CD4-positive, alpha-beta T cell treated with Interleukin-10 for 1 hour (primary cell): ENCODE measurements around the gene ACTL6B.
A peak's percentile ranks its signal among the peaks of the same experiment; 100 is the strongest.
"Not testable (repeated sequence)": the region's sequence is repeated elsewhere in the genome, so short reads cannot be mapped to it uniquely, and the experiment has no call there.

Experiments
- DNase-seq: peaks from one replicate; pipeline ENCODE4 v3.0.0-alpha.2; 2020

Gene ACTL6B

DNA sequence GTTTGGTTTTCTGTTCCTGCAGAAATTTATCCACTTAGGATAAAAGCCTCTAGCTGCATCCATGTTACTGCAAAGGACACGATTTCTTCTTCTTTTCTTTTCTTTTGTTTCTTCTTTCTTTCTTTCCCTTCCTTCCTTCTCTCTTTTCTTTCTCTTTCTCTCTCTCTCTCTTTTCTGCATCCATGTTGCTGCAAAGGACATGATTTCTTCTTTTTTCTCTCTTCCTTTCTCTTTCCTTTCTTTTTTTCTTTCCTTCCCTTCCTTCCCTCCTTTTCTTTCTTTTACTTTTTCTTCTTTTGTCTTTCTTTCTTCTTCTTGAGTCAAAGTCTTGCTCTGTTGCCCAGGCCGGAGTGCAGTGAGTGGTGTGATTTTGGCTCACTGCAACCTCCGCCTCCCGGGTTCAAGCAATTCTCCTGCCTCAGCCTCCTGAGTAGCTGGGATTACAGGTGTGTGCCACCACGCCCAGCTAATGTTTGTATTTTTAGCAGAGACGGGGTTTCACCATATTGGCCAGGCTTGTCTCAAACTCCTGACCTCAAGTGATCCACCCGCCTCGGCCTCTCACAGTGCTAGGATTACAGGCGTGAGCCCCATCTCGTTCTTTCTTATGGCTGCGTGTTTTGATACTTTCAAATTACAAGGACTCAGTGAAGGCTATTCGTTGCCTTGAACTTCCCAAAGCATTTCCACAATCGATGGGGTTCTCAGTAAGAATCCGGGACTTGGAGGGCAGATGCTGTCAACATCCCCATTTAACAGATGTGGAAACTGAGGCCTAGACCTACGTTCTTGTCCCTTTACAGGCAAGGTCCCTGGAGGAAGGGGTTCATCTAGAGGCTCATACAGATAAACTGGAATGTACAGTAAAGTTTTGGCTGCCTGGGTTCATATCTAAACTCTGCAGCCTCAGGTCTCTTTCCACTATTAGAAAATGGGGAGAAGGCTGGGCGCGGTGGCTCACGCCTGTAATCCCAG, 15.4 kb upstream of the ACTL6B start:
- DNase-seq, result no peak

DNA sequence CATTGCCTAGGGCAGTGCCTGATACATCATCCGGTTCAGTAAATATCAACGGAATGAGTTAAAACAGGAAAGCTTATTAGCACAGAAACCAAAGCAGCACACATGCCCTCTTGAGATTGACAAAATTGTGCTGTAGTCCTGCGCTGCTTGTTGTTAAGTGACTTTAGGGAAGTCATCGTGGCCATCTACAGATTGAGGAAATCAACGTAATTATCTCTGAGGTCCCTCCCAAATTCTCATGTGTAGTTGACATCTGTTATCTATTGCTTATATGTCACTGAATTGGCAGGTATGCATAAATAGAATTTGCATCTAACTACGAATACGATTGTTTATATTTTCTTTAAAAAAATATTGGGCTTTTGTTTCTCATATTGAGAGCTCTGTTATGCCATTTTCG, 13.8 kb upstream of the ACTL6B start:
- DNase-seq, result no peak

DNA sequence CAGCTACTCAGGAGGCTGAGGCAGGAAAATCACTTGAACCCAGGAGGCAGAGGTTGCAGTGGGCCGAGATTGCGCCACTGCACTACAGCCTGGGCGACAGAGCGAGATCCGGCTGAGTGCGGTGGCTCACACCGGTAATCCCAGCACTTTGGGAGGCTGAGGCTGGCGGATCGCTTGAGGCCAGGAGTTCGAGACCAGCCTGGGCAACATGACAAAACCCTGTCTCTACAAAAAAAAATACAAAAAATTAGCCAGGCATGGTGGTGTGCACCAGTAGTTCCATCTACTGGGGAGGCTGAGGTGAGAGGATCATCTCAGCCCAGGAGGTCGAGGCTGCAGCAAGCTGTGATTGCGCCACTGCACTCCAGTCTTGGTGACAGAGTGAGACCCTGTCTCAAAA, 12.9 kb upstream of the ACTL6B start:
- DNase-seq, result not testable (repeated sequence)

GRCh38 chr7:100668069-100668449, 11.8 kb upstream of the ACTL6B start:
- no peak for DNase-seq

- DNase-seq, result no peak
Observed at GRCh38 chr7:100667331-100668068, 11.3 kb upstream of the ACTL6B start.

DNA sequence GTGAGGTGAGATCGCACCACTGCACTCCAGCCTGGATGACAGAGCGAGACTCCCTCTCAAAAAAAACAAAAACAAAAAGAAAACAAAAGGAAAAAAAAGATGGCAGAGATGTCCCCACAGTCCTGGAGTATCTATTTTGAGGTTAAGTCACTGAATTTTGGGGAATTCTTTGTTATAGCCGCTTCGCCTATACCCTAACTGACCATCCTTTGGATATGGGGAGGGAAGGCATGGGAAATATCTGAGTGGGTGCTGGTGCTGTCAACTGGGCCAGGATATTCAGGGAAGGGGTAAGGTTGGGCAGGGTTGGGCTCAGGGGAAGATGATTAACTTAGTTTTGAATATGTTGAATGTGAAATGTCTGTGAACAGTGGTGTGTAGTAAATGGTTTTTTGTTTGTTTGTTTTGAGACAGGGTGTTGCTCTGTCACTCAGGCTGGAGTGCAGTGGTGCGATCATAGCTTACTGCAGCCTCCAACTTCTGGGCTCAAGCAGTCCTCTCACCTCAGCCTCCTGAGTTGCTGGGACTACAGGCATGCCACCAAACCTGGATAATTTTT, 9.0 kb upstream of the ACTL6B start:
- no peak for DNase-seq

DNA sequence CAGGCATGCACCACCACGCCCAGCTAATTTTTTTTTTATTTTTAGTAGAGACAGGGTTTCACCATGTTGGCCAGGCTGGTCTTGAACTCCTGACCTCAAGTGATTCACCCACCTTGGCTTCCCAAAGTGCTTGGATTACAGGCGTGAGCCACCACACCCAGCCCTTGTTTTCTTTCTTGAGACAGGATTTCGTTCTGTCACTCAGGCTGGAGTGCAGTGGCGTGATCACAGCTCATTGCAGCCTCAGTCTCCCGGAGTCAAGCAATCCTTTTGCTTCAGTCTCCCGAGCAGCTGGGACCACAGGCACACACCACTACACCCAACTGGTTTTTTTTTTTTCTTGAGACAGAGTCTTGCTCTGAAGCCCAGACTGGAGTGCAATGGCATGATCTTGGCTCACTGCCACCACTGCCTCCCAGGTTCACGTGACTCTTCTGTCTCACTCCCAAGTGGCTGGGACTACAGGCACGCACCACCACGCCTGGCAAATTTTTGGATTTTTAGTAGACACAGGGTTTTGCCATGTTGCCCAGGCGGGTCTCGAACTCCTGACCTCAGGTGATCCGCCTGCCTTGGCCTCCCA, 6.0 kb upstream of the ACTL6B start:
- DNase-seq, result not testable (repeated sequence)

DNA sequence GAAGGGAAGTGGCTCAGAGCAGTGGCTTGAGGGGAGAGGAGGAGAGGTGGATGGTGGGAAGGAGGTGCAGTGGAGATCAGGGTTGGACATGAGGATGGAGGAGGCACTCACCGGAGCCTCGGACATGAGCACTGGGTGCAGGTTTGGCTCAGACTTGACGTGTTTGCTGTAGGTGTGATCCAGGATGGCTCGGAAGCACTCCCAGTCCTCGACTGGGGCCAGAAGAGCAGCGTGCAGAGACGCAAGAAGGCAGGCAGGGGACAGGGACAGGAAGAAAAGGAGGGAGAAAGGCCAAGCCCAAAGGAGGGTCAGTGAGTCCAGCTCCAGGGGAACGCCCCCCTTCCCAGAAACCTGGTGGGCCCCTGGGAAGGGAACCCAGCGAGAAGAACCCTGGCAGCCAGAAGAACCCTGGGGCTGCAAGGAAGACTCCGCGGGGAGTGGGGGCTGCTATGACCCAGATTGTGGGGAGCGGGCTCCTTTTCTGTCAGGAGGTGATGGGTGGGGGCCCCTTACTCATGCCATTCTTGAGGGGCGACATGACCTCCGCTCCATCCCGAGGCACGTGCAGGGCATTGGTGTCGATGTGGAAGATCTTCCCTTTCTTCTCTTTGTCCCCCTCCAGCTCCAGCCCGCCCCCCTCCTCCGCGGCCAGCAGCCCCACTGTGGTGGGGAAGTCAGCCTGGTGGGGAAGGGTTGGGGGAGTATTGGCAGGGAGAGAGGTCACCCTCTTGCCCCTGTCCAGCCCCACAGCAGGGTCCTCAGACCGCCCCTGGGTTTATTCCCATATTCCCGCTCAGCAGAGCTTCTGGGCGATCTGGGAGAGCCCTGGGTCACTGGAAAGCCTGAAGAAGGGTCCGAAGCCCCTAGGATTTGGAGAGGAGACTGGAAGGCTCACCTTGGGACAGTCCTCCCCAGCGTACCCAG, 1.1 kb downstream of the ACTL6B start:
- no peak for DNase-seq

DNA sequence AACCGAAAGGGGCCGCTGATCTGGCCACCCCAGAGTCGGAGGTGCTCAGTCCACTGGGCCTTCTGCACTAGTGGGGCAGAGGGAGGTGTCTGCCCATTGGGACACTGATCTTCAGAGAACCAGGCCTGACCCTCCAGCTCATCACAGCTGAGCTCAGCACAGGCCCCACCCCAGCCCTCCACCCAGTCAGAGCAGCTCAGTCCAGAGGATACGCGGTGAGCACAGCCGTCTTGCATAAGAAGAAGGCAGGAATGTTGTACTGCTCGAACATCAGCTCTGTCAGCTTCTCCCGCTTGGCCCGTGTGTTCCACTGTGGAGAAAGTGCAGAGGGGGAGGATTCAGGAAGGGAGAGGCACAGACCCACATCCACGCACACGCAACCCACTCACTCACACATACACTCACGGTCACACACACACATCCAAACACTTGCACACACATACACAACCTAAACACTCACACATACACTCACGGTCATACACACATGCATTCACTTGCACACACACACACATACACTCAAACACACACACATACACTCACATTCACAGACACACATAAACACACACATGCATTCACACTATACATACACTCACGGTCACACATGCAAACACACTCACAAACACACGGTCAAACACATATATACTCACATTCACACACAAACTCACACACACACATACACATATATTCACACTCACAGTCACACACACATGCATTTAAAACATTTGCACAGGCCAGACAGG, 6.3 kb downstream of the ACTL6B start:
- no peak for DNase-seq

DNA sequence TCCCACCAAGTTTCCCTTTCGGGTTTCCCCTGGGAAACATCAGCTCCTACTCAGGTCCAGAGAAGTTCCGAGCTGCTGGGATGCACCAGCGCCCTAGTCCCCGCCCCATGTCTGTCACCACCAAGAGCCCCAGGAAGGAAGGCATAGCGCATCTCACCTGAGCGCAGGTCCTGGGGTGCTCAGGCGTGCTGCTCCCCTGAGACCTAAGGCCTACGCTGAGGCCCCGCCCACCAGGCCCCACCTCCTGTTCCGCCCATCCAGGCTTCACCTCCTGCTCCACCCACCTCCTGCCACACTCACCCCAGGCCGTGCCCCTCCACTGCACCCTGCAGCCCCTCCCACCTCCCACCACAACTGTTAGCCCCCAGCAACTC, 13.7 kb downstream of the ACTL6B start:
- DNase-seq, result peak; percentile 37

DNA sequence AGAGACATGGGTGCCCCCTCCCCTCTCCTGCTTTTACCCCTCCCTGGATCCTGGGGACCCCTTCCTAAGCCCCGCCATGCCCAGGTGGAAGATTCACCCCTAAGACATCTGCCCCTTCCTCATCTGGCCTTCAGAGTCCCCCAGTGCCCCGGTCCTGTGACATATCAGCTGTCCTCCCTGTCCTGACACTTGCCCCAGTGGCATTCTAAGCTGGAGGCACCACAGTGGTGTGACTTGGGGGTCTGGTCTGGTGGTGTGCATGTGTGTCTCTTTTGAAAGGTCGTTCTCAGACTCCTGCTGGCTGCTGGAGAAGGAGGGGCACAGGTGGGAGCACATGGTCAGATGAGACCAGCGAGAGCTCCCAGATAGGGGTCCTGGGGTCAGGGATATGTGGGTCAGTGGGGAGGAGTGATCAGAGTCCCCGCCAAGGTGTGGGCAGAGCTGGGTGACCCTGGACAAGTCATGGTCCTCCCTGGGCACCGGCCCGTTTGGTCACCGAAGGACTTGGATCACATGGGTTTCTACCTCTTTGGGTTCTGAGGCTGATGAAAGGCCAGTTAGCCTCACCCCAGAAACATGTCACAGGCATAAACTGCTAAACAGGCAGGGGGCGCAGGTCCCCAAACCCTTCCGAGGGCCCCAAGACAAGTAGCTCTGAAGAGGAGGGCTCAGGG, 14.3 kb downstream of the ACTL6B start:
- DNase-seq, result no peak

GRCh38 chr7:100641463-100641859, 14.8 kb downstream of the ACTL6B start, which contains the start of gene TFR2:
TFR2 (minus strand) TSS chr7:100641552; CDS start chr7:100641509, 43 bp downstream.
- DNase-seq, result no peak

DNA sequence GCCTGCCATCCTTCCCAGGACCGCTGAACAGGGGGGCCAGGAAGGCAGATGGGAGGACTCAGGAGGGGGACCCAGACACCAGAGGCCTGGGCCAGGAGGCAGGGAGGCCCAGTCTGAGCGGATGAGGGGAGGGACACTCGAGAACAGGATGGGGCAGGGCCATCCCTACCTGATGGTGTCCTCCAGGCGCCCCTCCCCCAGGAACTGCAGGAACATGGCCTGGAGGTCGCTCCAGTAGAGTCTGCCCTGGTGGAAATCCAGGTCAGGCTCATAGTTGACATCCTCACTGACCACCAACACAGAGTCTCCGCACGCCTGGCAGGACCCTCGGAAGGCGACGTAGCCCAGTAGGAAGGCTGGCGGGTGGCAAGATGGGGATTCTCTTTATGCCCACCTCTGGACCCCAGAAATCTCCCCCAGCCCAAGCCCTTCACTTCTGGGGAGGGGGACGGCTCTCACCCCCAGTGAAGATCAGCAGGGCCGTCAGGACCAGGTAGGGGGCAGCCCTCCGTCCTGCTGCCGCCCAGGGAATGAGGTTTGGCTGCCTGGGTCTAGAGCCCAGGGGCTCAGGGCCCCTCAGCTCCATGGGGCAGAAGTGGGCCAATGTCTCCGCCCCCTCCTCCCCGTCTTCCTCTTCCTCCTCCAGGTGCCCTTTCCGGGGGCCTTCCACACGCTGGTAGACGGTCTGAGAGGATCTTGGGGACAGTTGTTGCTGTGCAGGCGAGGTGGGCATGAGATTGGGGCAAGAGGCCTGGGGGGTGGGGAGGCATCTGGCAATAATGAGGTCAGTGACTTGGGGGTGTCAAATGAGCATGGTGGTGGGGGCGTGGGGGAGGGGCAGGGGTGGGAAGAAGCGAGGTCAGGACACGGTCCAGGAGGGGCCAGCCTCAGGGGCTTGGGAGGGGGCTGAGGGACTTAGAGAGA, 15.5 kb downstream of the ACTL6B start:
- no peak for DNase-seq

GRCh38 chr7:100639995-100640516, 16.2 kb downstream of the ACTL6B start:
- no peak for DNase-seq

DNA sequence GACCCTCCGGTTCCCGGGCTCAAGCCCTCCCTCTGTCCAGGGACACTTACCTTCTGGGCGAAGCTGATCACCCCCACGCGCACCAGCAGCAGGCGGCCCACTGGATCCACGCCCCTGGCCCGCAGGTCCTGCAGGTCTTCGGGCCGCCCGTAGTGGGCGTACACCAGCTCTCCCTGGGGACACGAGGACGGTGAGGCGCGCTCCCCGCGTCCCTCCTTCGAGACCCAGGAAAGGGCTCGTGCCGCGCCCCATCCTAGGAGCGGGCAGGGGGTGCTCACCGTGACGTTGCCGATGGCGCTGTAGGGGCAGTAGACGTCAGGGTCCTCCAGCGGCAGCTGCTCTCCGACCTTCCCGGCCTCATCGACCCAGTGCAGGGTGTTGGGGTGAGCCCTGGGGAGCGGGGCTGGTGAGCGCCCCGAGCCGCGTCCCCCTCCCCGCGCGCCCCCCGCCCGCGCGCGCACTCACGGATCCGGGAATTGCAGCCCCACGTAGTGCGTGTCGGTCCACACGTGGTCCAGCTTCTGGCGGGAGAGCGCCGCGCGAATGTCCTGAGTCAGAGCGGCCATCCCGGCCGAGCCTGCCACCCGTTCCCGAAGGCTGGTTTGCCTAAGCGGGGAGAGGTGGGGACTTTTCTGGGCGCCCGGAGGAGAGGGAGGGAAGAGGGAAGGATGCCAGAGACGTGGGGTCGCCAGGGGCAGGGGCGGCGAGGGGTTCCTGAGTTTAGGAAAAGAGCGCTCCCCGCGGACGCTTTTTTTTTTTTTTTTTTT, 23.1 kb downstream of the ACTL6B start:
- DNase-seq, result peak; percentile 68

GRCh38 chr7:100630066-100630465, 26.2 kb downstream of the ACTL6B start:
- DNase-seq, result no peak

- DNase-seq, result peak; percentile 26
Observed at GRCh38 chr7:100629117-100629716, 27.0 kb downstream of the ACTL6B start.

GRCh38 chr7:100627238-100627549, 29.1 kb downstream of the ACTL6B start:
- no peak for DNase-seq
